ENCODE results near the gene NUDT16L1. TPM values are rescaled to one million over a fixed set of nuclear protein-coding genes. Genes with fewer than 3 reads are reported as not detected.

Gene NUDT16L1
- total RNA-seq, 1 donor from 2014 or later: 28.9 TPM

GRCh38 chr16:4695473-4696171 lies 2.3 kb downstream of the NUDT16L1 start:
- peak overlapping the region; percentile 74 for H3K4me3 Mint-ChIP-seq (ENCODE audit: unreplicated experiment)
- no peak overlapping the region for H3K27ac Mint-ChIP-seq (ENCODE audit: unreplicated experiment)
- H3K27me3 Mint-ChIP-seq (ENCODE audit: unreplicated experiment): no peaks in the 10 kb centered on the region
- peaks cover 15% of the 10 kb centered on the region for H3K4me1 Mint-ChIP-seq (ENCODE audit: unreplicated experiment)
- peaks cover 12% of the 10 kb centered on the region for H3K36me3 Mint-ChIP-seq (ENCODE audit: unreplicated experiment)
- no peak for TF ChIP-seq CTCF (IDR thresholded peaks at IDR 0.05)
- DNase-seq (ENCODE audit: extremely low spot score, unreplicated experiment): no peak
- no peaks in the 10 kb centered on the region for H3K9me3 Mint-ChIP-seq (ENCODE audit: unreplicated experiment)

GRCh38 chr16:4696172-4696904 lies 3.0 kb downstream of the NUDT16L1 start:
- Mint-ChIP-seq H3K9me3 (ENCODE audit: unreplicated experiment) (no peaks in the 10 kb centered on the region), H3K4me1 (ENCODE audit: unreplicated experiment) (peaks cover 13% of the 10 kb centered on the region), H3K27me3 (ENCODE audit: unreplicated experiment) (no peaks in the 10 kb centered on the region), H3K4me3 (ENCODE audit: unreplicated experiment) (no peak overlapping the region), H3K27ac (ENCODE audit: unreplicated experiment) (no peak overlapping the region), H3K36me3 (ENCODE audit: unreplicated experiment) (peaks cover 11% of the 10 kb centered on the region)
- no peak for DNase-seq (ENCODE audit: extremely low spot score, unreplicated experiment)
- no peak for TF ChIP-seq CTCF (IDR thresholded peaks at IDR 0.05)

GRCh38 chr16:4696905-4697847 lies 3.8 kb downstream of the NUDT16L1 start:
- H3K27me3 Mint-ChIP-seq (ENCODE audit: unreplicated experiment): no peaks in the 10 kb centered on the region
- no peak for DNase-seq (ENCODE audit: extremely low spot score, unreplicated experiment)
- H3K36me3 Mint-ChIP-seq (ENCODE audit: unreplicated experiment): peaks cover 11% of the 10 kb centered on the region
- TF ChIP-seq CTCF (IDR thresholded peaks at IDR 0.05): no peak
- no peak overlapping the region for H3K27ac Mint-ChIP-seq (ENCODE audit: unreplicated experiment)
- H3K4me1 Mint-ChIP-seq (ENCODE audit: unreplicated experiment): peaks cover 12% of the 10 kb centered on the region
- no peaks in the 10 kb centered on the region for H3K9me3 Mint-ChIP-seq (ENCODE audit: unreplicated experiment)
- no peak overlapping the region for H3K4me3 Mint-ChIP-seq (ENCODE audit: unreplicated experiment)

- Mint-ChIP-seq H3K27me3 (ENCODE audit: unreplicated experiment) (no peaks in the 10 kb centered on the region), H3K4me3 (ENCODE audit: unreplicated experiment) (no peak overlapping the region), H3K4me1 (ENCODE audit: unreplicated experiment) (peaks cover 6% of the 10 kb centered on the region), H3K9me3 (ENCODE audit: unreplicated experiment) (no peaks in the 10 kb centered on the region), H3K36me3 (ENCODE audit: unreplicated experiment) (peaks cover 11% of the 10 kb centered on the region), H3K27ac (ENCODE audit: unreplicated experiment) (no peak overlapping the region)
- no peak for TF ChIP-seq CTCF (IDR thresholded peaks at IDR 0.05)
- no peak for DNase-seq (ENCODE audit: extremely low spot score, unreplicated experiment)
These were observed 4.5 kb downstream of the NUDT16L1 start for GRCh38 chr16:4697848-4698291.

Measured in osteocyte (in vitro differentiated cells).